ENCODE results near the gene GPHN.

DNA sequence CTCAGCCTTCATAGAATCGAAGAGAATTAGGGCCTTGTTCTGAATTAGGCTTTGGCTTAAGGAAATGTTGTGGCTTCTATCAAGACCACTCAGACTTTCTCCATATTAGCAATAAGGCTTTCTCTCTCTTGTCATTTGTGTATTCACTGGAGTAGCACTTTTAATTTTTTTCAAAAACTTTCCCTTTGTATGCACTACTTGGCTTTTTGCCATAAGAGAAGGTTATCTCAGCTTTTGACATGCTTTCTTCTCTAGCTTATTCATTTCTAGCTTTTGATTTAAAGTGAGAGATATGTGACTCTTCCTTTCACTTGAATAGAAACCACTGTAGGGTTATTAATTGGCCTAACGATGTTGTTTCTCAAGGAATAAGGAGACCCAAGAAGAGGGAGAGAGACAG, 244.2 kb downstream of the GPHN start:
- TF ChIP-seq, protein P1, sequence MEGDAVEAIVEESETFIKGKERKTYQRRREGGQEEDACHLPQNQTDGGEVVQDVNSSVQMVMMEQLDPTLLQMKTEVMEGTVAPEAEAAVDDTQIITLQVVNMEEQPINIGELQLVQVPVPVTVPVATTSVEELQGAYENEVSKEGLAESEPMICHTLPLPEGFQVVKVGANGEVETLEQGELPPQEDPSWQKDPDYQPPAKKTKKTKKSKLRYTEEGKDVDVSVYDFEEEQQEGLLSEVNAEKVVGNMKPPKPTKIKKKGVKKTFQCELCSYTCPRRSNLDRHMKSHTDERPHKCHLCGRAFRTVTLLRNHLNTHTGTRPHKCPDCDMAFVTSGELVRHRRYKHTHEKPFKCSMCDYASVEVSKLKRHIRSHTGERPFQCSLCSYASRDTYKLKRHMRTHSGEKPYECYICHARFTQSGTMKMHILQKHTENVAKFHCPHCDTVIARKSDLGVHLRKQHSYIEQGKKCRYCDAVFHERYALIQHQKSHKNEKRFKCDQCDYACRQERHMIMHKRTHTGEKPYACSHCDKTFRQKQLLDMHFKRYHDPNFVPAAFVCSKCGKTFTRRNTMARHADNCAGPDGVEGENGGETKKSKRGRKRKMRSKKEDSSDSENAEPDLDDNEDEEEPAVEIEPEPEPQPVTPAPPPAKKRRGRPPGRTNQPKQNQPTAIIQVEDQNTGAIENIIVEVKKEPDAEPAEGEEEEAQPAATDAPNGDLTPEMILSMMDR (IDR thresholded peaks at IDR 0.05), result no peak
- TF ChIP-seq POLR2A (IDR thresholded peaks at IDR 0.05; ENCODE audit: low read length) (no peak), BHLHE40 (IDR thresholded peaks at IDR 0.05; ENCODE audit: low read depth, low read length) (no peak), HEYL (CRISPR knock-in tag; IDR thresholded peaks at IDR 0.05) (no peak), JUN (IDR thresholded peaks at IDR 0.05) (no peak)

All from A549 (cell line).